IPS-NIHi7 (cell line): Measurements from ENCODE around the gene CUX1.
"Not testable (repeated sequence)": the region's sequence is repeated elsewhere in the genome, so short reads cannot be mapped to it uniquely, and the experiment has no call there.

Experiments
- DNase-seq: peaks from one replicate; pipeline ENCODE4 v3.0.0; 2012; ENCODE audit warnings: mixed read lengths; ENCODE audit errors: extremely low spot score

The CUX1 gene

DNA sequence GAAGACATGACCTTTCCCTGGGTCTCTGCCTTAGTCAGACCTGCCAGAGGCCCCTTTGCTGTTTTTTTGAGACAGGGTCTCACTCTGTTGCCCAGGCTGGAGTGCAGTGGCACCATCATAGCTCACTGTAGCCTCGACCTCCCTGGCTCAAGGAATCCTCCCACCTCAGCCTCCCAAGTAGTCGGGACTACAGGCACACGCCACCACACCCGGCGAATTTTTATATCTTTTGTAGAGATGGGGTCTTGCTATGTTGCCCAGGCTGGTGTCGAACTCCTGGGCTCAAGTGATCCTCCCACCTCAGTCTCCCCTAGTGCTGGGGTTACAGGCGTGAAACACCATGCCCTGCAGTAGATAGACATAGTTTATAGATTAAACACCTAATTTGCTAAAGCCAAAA lies 366.4 kb downstream of the CUX1 start:
- DNase-seq = not testable (repeated sequence)

GRCh38 chr7:102184303-102184702 lies 366.9 kb downstream of the CUX1 start:
- no peak for DNase-seq

- DNase-seq = no peak
These were observed 368.4 kb downstream of the CUX1 start for GRCh38 chr7:102185796-102186195.

DNA sequence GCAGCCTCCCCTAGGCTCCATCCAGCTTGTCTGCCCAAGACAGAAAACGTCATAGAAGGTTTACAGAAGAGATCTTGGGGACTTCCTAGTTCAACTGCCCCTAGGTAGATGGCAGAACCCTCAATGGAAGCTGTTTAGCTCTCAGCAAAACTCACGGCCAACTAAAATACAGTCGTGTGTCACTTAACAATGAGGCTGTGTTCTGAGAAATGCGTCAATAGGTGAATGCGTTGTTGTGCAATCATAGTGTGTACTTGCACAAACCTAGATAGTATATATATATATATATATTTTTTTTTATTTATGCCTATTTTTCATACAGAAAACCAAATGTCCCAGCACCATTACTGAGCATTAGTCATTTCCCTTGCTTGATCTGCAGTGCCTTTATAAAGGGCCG lies 368.9 kb downstream of the CUX1 start:
- DNase-seq = no peak

- no peak for DNase-seq
These were observed 371.3 kb downstream of the CUX1 start for GRCh38 chr7:102188746-102189145.

GRCh38 chr7:102189756-102190155 lies 372.3 kb downstream of the CUX1 start:
- no peak for DNase-seq

- DNase-seq = peak; percentile 29
These were observed 373.4 kb downstream of the CUX1 start for GRCh38 chr7:102190776-102191350.

- no peak for DNase-seq
These were observed 374.3 kb downstream of the CUX1 start for GRCh38 chr7:102191556-102192379.

DNA sequence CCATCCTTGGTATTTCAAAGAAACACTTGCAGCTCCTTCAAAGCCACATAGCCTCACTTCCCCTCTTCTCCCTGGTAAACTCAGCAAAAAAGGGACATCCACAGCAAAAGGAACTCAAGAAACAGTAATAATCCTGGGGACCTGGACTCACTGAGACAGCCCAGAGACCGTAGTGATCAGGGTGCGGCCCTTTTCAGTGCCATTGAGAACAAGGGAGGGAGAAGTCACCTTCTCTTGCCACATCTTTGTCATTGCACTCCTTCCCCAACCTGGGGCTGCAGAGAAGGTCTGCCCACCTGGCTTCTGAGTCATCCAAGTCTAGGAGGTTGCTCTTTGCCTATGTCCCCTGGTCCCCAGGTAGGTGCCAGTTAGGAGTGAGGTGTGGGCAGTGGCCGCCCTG lies 375.4 kb downstream of the CUX1 start:
- no peak for DNase-seq

DNA sequence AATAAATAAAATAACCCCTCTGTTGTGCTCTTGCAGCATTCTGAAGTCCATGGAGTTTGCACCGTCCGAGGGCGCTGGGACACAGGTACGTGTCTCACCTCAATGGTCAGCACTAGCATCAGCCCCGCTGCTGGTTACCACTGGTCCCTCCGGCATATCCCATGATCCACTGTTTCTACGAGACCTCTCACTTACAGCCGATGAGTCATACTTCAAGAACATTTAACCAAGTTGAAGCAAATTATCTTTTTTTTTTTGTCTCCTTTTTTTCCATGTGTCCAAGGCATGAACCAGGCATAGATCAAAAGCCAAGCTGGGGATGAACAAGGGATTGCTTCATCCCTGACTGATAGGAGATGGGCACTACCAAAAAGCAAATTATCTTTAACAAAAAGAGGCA lies 376.4 kb downstream of the CUX1 start:
- DNase-seq = no peak

- DNase-seq = no peak
These were observed 377.9 kb downstream of the CUX1 start for GRCh38 chr7:102195361-102195760.

- DNase-seq = no peak
These were observed 378.6 kb downstream of the CUX1 start for GRCh38 chr7:102196028-102196427.

GRCh38 chr7:102197161-102197560 lies 379.7 kb downstream of the CUX1 start:
- no peak for DNase-seq

- DNase-seq = no peak
These were observed 380.2 kb downstream of the CUX1 start for GRCh38 chr7:102197599-102197998.

DNA sequence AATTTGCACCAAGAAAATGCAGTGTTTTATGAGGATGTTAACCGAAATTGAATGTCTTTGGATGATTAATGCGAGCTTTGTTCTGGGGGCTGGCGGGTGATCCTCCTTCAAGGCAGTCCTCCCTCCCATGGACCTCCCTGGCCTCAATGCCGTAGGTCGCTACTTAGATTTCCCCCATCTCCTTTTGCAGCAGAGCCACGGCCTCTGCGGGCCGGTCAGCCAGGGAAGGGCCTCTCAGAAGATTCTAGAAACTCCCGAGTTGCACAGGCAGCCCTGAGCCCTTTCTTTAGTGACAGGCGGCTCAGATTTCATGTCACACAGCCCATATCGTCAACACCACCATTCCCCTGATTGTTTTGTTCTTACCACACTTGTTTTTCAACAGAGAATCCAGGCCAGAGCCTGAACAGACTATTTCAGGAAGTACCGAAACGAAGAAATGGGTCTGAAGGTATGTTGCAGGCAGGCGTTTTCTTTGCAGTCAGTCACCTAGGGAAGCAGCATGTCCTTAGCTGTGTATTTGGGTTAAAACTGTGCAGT lies 381.1 kb downstream of the CUX1 start:
- no peak for DNase-seq

DNA sequence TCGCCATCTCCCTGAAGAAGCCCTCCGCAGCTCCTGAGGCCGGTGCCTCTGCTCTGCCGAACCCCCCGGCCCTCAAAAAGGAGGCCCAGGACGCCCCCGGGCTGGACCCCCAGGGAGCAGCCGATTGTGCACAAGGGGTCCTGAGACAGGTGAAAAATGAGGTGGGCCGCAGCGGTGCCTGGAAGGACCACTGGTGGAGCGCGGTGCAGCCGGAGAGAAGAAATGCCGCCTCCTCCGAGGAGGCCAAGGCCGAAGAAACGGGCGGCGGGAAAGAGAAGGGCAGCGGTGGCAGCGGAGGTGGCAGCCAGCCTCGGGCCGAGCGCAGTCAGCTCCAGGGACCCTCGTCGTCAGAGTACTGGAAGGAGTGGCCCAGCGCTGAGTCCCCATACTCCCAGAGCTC lies 384.1 kb downstream of the CUX1 start:
- no peak for DNase-seq

GRCh38 chr7:102202556-102202955 lies 385.1 kb downstream of the CUX1 start:
- no peak for DNase-seq

DNA sequence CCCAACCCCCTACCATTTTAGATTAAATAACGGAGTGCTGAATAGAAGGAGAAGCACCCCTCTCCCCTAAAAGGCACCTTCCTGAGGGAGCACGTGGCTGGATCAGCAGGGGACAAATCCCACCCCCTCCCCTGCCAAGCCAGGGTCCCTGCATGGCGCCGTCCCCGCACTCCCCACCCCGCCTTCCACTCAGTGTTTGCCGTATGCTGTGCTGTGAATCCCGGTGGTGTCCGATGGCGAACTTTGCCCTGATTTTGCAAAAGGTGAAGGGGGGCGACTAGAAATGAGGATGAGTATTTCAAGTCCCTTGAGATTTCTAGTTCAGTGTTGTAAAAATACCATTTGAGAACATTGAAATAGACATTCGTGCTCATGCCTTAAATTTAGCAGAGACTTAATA lies 385.8 kb downstream of the CUX1 start:
- DNase-seq = no peak

DNA sequence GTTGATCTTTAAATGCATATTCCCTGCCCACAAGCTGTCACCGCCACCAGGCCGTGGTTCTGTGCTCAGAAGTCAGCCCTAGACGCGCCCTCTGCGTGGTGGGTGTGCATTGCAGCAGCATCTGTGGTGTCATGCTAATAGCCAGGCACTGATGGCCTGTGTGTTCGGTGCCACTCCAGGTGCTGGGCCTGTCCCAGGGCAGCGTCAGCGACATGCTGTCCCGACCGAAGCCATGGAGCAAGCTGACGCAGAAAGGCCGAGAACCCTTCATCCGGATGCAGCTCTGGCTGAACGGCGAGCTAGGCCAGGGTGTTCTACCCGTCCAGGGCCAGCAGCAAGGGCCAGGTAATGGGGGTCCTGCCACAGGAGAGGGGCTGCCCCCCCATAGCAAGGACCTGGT lies 386.8 kb downstream of the CUX1 start:
- DNase-seq = no peak

- no peak for DNase-seq
These were observed 388.5 kb downstream of the CUX1 start for GRCh38 chr7:102205915-102206314.

GRCh38 chr7:102208826-102209225 lies 391.4 kb downstream of the CUX1 start:
- DNase-seq = peak; percentile 36

DNA sequence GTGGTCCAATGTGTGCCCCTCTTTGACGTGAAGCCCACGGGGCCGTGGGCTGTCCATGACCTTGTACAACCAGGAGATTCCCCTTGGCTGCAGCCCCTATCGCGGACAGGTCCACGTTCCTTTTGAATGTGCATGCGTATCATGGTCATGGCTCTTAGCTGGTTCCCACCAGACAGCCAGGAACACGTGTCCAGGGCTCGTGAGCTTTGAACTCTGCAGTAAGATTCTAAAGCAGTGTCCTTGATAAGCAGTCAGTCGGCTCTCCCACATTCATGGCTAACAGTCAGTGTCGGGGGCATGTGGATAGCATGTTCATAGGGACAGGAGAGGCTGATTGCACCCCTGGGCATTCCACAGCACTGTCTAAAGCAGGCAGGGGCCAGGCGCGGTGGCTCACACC lies 393.4 kb downstream of the CUX1 start:
- no peak for DNase-seq
